Activated naive CD8-positive, alpha-beta T cell treated with anti-CD3 and anti-CD28 coated beads, Interleukin-2, amount 10 ng/mL, durations not matched to agents 7 days and 5 days (primary cell): ENCODE data around the gene TXNRD2. TPM values are rescaled to one million over a fixed set of nuclear protein-coding genes. Genes with fewer than 3 reads are reported as not detected.

Source experiments
- ATAC-seq: fragments of 150-1000 bp; cut with Tn5 transposase; one replicate; pipeline ENCODE4 v1.10.0; 2021; ENCODE audit warnings: low read depth, moderate library complexity
- POLR2A ChIA-PET: fragments of 350-600 bp; sonication (Branson Sonifier 250); formaldehyde crosslinking; loops from one replicate; lab custom pipeline; 2021; ENCODE audit warnings: antibody characterized with exemption; lab: Charles Lee
- DNase-seq: peaks from one replicate; pipeline ENCODE4 v3.0.0; 2021
- H3K27ac Mint-ChIP-seq: one replicate; pipeline ENCODE4 v1.8.0; 2022; ENCODE audit warnings: mild to moderate bottlenecking, mixed read lengths
- H3K27me3 Mint-ChIP-seq: one replicate; pipeline ENCODE4 v1.8.0; 2022; ENCODE audit warnings: mild to moderate bottlenecking, moderate library complexity, mixed read lengths
- H3K36me3 Mint-ChIP-seq: one replicate; pipeline ENCODE4 v1.8.0; 2021; ENCODE audit warnings: mild to moderate bottlenecking, mixed read lengths
- H3K4me1 Mint-ChIP-seq: one replicate; pipeline ENCODE4 v1.8.0; 2021; ENCODE audit warnings: mixed read lengths
- H3K4me3 Mint-ChIP-seq: one replicate; pipeline ENCODE4 v1.8.0; 2022; ENCODE audit warnings: mild to moderate bottlenecking, moderate library complexity, mixed read lengths
- H3K9me3 Mint-ChIP-seq: one replicate; pipeline ENCODE4 v1.8.0; 2021; ENCODE audit warnings: mixed read lengths
- total RNA-seq, 2 experiments: library from RNA; stranded (reverse); gene quantifications; one replicate each; pipeline ENCODE4 v1.2.3, GENCODE V29; 2021

Gene TXNRD2
- total RNA-seq, 2 experiments from 2014 or later, result 20.7 to 20.8 TPM

- DNase-seq (peak; percentile 33), ATAC-seq (no peak)
- Mint-ChIP-seq H3K27ac (peak overlapping the region; percentile 95), H3K4me3 (peak overlapping the region; percentile 98), H3K36me3 (peaks cover 14% of the 10 kb centered on the region), H3K4me1 (peaks cover 36% of the 10 kb centered on the region), H3K27me3 (no peaks in the 10 kb centered on the region), H3K9me3 (no peaks in the 10 kb centered on the region)
- POLR2A ChIA-PET, result interaction anchor here (1.0 to 3.6 kb wide), 3 partner anchors 8 to 38 kb away, joined by 3 to 30 read pairs (median 19); no protein-coding TSS in a partner anchor
Measured at GRCh38 chr22:19853058-19853878, 88.3 kb downstream of the TXNRD2 start.

DNA sequence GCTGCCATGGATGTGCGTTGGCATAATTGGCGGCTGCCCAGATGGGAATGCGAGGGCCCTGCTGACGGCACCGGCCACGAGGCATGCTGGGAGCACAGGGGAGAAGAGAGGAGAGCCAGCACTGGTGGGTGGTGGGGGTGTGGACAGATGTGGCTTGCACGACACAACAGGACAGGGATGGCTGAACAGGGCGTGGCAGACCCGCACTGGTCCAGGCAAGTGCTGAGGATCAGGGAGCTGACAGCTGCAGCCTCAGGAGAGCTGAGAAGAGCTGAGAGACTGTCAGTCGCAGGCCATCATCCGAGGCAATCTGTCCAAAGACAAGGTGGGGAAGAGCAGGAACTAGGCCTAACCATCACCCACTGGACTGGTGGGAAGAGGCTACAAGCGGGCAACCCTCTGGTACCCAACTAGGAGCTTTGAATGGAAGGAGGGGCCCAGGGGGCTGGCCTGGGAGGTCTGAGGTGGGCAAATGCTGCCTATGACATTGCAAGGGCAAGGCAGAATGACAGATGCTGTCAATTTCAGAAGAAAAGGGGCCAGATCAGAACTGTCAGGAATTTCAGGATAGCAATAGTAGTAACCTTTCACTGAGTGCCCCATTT, 89.3 kb downstream of the TXNRD2 start:
- peak overlapping the region; percentile 98 for H3K4me3 Mint-ChIP-seq
- DNase-seq (no peak), ATAC-seq (no peak)
- no peaks in the 10 kb centered on the region for H3K9me3 Mint-ChIP-seq
- peaks cover 22% of the 10 kb centered on the region for H3K36me3 Mint-ChIP-seq
- H3K27ac Mint-ChIP-seq, result peak overlapping the region; percentile 38
- H3K27me3 Mint-ChIP-seq, result no peaks in the 10 kb centered on the region
- POLR2A ChIA-PET, result interaction anchor here (1.5 kb wide), 1 partner anchor 30 kb away, joined by 3 read pairs; no protein-coding TSS in a partner anchor
- H3K4me1 Mint-ChIP-seq, result peaks cover 35% of the 10 kb centered on the region

GRCh38 chr22:19851291-19852176, 90.1 kb downstream of the TXNRD2 start:
- Mint-ChIP-seq H3K36me3 (peaks cover 24% of the 10 kb centered on the region), H3K4me1 (peaks cover 29% of the 10 kb centered on the region), H3K4me3 (no peak overlapping the region), H3K9me3 (no peaks in the 10 kb centered on the region), H3K27me3 (no peaks in the 10 kb centered on the region), H3K27ac (no peak overlapping the region)
- no peak for DNase-seq
- ATAC-seq, result no peak
- POLR2A ChIA-PET, result interaction anchor here (1.5 kb wide), 1 partner anchor 31 kb away, joined by 3 read pairs; no protein-coding TSS in a partner anchor

DNA sequence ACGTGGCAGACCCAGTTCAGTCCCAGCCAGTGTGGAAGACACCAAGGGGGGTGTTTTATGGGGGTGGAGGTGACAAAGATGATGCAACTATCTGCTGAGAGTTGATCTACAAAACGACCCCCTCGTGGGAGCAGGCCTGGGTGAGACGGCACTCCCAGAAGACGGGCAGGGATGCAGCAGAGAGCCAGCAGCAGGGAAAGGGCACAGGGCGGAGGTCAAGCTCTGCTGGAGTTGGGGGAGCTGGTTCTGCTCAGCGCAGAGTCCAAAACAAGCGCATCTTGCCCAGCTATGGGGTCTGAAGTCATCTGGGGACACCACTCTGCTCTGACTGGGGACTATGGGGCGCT, 90.9 kb downstream of the TXNRD2 start:
- peaks cover 24% of the 10 kb centered on the region for H3K36me3 Mint-ChIP-seq
- H3K4me1 Mint-ChIP-seq, result peaks cover 23% of the 10 kb centered on the region
- POLR2A ChIA-PET, result interaction anchor here (1.5 kb wide), 1 partner anchor 32 kb away, joined by 3 read pairs; no protein-coding TSS in a partner anchor

GRCh38 chr22:19849835-19850762, 91.5 kb downstream of the TXNRD2 start:
- Mint-ChIP-seq H3K4me3 (no peak overlapping the region), H3K36me3 (peaks cover 24% of the 10 kb centered on the region), H3K27ac (no peak overlapping the region), H3K4me1 (peaks cover 27% of the 10 kb centered on the region), H3K9me3 (no peaks in the 10 kb centered on the region), H3K27me3 (no peaks in the 10 kb centered on the region)
- POLR2A ChIA-PET, result no interaction called here
- ATAC-seq (no peak), DNase-seq (no peak)

More for the DNA sequence above, 90.9 kb downstream of the TXNRD2 start:
- Mint-ChIP-seq H3K27me3 (no peaks in the 10 kb centered on the region), H3K4me3 (no peak overlapping the region), H3K27ac (no peak overlapping the region), H3K9me3 (no peaks in the 10 kb centered on the region)
- DNase-seq (no peak), ATAC-seq (no peak)

- Mint-ChIP-seq H3K36me3 (peaks cover 19% of the 10 kb centered on the region), H3K9me3 (no peaks in the 10 kb centered on the region), H3K27ac (peak overlapping the region; percentile 6), H3K4me3 (no peak overlapping the region), H3K4me1 (peaks cover 31% of the 10 kb centered on the region), H3K27me3 (no peaks in the 10 kb centered on the region)
- no peak for ATAC-seq
- DNase-seq, result no peak
- POLR2A ChIA-PET, result interaction anchor here (0.6 kb wide), 1 partner anchor 85 kb away, joined by 3 read pairs; no protein-coding TSS in a partner anchor
Measured at GRCh38 chr22:19848298-19849224, 93.1 kb downstream of the TXNRD2 start.

DNA sequence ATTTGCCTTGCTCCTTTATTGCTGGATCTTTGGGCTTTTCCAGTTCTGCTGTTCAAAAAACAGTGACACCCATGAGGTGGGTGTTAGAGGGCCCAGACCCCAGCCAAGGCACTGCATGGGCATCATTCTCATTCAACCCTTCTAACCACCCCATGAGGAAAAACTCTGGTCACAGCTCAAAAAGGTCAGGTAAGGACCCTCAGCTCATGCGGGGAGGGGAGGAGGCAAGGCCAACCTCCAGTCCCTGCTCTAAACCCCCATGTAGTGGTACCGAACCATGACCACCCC, 94.3 kb downstream of the TXNRD2 start:
- H3K9me3 Mint-ChIP-seq, result no peaks in the 10 kb centered on the region
- H3K27me3 Mint-ChIP-seq, result no peaks in the 10 kb centered on the region
- DNase-seq, result no peak
- POLR2A ChIA-PET, result no interaction called here
- no peak overlapping the region for H3K4me3 Mint-ChIP-seq
- no peak for ATAC-seq
- peaks cover 19% of the 10 kb centered on the region for H3K4me1 Mint-ChIP-seq
- H3K27ac Mint-ChIP-seq, result no peak overlapping the region
- H3K36me3 Mint-ChIP-seq, result peaks cover 15% of the 10 kb centered on the region

GRCh38 chr22:19846620-19847344, 94.8 kb downstream of the TXNRD2 start:
- Mint-ChIP-seq H3K36me3 (peaks cover 15% of the 10 kb centered on the region), H3K27ac (no peak overlapping the region), H3K27me3 (no peaks in the 10 kb centered on the region), H3K9me3 (no peaks in the 10 kb centered on the region), H3K4me3 (no peak overlapping the region), H3K4me1 (peaks cover 17% of the 10 kb centered on the region)
- POLR2A ChIA-PET, result no interaction called here
- no peak for DNase-seq
- no peak for ATAC-seq

GRCh38 chr22:19845054-19845722, 96.4 kb downstream of the TXNRD2 start:
- no peak for DNase-seq
- peaks cover 17% of the 10 kb centered on the region for H3K4me1 Mint-ChIP-seq
- H3K27me3 Mint-ChIP-seq, result no peaks in the 10 kb centered on the region
- H3K9me3 Mint-ChIP-seq, result no peaks in the 10 kb centered on the region
- H3K36me3 Mint-ChIP-seq, result peaks cover 13% of the 10 kb centered on the region
- peak overlapping the region; percentile 86 for H3K27ac Mint-ChIP-seq
- H3K4me3 Mint-ChIP-seq, result peak overlapping the region; percentile 58
- POLR2A ChIA-PET, result interaction anchor here (0.7 to 2.5 kb wide), 4 partner anchors 10 to 114 kb away, joined by 4 to 19 read pairs (median 6); partner anchors contain the start of genes GNB1L and RTL10
- peak; percentile 20 for ATAC-seq

DNA sequence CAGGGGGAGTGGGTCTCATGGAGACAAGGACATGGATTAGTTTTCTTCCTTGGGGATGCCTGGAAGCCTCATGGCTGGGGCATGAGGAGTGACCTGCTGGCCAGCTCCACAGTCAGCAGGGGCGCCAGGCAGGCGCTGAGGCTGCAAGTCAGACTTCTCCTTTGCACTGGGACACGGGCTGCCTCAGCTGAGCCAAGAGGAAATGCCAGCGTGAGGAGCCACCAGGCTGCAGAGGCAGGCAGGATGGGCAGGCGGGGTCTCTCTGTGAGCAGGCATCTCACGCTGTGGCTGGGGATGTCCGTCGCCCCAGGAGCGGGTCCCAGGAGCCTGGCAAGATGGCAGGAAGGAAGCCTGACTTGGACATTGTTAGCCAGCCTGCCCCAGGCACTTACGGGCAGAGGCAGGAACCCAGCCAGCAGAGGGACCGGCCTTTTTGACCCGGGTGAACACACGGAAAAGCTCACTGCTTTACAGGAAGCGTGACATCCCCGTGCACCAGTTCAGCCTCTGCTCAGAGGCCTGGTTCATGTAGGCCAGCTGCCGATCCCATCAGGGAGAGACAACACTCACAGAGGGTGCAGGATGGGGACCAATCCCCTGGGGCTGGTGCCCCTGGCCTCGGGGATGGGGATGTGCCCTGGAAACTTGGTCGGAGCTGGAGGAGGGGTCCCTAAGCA, 97.1 kb downstream of the TXNRD2 start:
- ATAC-seq, result peak; percentile 84
- Mint-ChIP-seq H3K4me1 (peaks cover 17% of the 10 kb centered on the region), H3K27me3 (no peaks in the 10 kb centered on the region), H3K27ac (peak overlapping the region; percentile 86), H3K4me3 (peak overlapping the region; percentile 58), H3K9me3 (no peaks in the 10 kb centered on the region), H3K36me3 (peaks cover 10% of the 10 kb centered on the region)
- POLR2A ChIA-PET, result interaction anchor here (1.6 to 2.5 kb wide), 3 partner anchors 10 to 48 kb away, joined by 5 to 19 read pairs (median 6); partner anchors contain the start of genes GNB1L and RTL10
- DNase-seq, result peak; percentile 55
